GM19397 (cell line): ENCODE data around the gene ADAMTS2.

Experiments
- ATAC-seq: cut with Tn5 transposase; IDR thresholded peaks from one replicate; pipeline ENCODE4 v1.9.1; 2021; ENCODE audit warnings: mild to moderate bottlenecking, moderate library complexity; ENCODE audit not compliant: unreplicated experiment

The ADAMTS2 gene

DNA sequence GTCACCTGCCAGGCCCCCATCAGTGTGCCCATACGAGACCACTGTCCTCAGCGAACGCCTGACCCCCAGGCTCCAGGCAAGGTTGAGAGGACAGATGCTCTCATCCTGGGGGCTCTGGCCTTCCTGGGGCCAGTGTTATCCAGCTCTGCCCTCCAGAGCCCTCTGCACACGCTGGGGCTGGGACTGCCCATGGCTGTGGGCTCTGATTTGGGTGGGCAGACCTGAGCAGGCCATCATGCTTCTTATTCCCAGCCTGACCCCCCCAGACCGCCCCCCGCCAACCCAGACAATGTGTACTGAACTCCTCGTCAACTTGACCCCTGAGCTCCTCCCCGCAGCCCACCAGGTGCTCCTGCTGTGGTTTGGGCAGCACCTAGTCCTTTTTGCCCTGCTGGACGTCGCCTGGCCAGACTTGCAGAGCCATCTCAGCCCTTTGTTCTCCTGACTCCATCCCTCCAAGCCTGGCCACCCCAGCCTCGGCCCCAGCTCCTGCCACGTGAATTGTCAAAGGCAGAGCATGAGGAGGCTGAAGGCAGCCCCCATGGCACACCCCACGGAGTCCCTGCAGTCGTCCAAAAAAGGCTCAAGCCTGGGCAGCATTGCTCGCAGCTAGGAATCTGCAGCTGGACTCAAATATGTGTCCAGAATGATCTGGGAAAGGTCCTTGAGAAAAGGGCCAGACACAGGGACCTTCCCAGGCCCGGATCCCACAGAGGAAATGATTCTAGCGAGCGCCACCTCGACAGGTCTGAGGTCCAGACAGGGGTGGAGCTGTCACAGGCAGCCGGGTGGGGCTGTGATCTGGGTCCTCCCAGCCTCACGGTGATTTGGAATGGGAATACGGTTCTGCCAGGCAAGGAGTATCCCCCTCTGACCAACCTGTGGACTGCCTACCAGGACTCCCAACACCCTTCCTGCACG lies 87.0 kb downstream of the ADAMTS2 start:
- ATAC-seq, result no peak

DNA sequence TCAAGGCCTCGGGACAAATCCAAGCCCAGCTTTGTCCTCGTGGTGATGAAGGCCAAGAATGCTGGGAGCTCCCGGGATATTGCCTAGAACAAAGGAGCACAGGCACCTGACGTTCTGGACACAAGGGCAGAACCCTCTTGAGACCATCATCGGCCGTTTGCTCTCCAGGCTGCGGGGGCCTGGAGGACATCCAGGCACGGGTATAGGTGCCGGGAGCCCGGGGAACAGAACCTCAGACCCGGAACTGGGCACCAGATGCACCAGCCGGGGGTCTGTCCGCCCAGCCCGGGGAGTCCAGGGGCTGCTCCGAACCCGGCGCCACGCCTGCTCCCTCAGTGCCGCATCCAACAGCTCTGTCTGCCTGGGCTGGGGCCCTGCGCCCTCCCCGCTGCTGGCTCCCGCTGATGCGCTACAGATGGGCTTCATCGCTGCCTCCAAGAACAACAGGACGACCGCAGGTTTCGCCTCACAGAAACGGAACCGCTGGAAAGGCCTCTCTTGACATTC lies 88.0 kb downstream of the ADAMTS2 start:
- no peak for ATAC-seq

DNA sequence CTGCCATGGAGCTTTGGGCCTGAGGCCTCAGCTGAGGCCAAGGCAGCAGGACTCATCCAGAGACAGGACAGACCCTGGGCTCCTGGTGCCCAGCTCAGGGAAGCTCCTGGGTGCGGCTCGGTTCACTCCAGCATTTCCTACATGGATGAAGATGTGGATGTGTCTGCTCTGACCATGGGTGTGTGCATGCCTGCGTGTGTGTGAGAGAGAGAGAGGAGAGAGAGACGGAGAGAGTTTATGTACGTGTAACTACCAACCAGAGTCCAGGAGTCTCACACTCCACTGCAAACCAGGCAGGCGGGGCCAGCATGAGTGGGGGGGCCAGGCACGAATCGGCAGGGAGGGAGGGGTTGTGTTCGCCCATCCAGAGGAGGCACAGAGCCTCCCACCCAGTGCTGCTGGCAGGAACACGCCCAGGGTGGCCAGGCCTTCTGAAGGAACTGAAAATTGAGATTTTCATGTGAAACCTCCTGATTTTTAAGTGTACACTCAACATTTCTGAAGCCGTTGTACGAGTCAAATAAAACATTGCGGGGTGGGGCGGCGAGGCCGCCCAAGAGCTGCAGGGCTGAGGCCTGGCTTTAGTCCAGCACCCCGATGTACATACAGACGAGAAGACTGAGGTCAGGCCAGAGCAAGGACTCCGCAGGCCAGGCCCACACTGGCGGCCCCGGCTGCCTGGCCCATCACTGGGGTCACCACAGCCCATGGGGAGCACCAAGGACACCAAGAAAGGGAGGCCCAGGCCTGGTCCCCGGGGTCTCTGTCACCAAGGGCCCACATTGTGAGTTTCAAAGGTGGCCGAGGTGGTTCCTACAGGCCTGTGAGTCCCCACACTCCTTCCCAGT lies 88.7 kb downstream of the ADAMTS2 start:
- no peak for ATAC-seq

DNA sequence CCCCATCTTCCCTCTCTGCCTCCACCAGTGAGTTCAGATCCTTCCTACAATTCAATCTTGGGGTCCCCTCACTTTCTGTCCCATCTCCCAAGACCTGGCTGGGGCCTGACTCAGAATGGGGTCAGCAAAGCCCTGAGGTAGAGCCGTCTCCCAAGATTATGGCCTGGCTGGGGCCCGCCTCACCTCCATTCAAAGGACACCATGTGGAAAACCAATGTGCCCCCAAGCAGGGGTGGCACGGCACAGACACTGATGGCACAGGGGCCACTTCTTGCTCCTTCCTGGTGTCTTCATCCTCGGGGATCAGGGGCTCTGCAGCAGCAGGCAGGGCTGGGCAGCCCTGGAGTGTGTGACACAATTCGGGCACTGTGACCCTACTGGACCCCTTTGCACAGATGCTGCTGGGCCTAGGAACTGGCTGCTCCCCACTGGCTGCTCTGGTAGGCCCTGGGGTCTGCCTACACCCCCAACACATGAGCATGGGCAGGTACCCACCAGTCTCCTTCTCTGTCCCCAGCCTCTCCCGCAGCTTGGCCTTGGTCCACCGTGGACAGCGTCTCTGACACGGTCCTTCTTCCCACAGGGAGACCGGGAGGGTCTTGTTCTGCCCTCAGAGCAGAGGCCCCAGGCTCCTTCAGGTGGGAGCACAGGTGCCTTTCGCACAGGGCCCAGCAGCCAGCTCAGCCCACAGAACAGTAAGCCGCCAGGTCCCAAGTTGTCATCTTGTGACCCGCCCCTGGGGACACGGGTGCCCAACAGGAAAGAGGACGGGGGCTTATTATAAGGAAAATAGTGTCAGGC lies 89.5 kb downstream of the ADAMTS2 start:
- ATAC-seq, result no peak

DNA sequence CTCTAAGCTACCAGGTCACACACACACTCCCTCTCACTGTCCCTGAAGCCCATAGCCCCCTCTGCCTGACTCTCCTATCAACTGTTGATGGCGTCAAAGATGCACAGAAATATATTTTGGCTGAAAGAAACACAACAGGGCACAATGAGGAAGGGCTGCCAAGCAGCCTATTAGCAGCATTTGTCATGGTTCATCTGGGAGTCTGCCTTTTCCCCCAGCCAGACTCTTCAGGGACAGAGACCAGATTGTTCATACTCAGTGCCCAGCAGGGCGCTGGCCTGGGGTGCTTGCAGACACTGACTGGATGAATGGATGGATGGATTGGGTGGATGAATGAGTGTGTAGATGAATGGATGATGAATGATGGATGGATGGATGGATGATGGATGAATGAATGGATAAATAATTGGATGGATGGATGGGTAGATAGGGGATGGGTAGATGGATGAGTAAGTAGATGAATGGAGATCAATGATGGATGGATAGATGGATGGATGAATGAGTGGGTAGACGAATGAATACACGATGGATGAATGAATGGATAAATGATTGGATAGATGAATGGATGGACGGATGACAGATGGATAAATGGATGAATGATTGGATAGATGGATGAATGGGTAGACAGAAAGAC lies 90.5 kb downstream of the ADAMTS2 start:
- no peak for ATAC-seq

DNA sequence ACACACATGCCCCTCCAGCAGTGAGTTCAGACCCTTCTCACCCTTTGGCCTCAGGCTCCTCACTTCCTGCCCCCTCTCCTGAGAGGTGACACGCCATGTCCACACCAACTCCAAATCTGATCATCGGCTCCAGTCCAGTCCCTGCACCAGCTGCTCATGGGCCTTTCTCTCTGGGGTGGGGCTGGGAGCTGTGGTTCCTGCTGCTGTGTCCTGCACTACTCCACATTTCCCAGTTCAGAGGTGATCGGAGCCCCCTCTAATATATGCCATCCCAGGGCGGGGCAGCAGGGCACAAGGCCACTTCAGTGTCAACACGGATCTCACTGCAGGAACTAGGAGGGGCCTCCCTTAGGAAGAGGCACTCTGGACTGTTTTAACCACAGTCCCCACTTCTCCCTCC lies 91.5 kb downstream of the ADAMTS2 start:
- no peak for ATAC-seq

DNA sequence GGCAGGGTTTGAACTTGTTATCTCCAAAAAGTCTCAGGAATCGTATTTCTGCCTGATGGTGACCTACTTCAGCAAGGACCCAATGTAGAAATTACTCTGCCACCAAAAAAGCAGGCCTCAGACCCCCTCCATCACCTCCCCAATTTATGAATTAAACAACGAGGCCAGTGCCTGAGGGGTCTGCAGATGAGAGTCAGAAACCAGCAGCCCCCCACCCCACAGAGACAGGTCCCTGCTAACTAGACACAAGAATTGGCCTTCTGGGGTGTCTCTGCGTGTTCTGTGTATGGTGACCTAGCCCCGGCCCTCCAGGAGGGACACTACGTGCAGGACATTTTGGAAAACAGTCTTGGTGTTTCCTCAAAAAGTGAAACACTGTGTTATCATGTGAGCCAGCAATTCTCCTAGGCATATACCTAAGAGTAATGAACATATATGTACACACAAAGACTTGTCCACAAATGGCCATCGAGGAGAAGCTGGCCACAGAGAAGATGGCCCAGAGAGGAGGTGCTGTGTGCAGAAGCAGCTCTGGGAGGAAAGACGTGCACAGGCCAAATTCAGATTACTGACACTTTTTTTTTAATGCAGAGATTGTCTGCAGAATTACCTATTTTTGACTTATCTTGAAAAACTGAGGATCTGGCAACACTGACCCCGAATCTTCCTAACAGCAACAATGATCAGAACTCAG lies 93.8 kb downstream of the ADAMTS2 start:
- ATAC-seq, result no peak

DNA sequence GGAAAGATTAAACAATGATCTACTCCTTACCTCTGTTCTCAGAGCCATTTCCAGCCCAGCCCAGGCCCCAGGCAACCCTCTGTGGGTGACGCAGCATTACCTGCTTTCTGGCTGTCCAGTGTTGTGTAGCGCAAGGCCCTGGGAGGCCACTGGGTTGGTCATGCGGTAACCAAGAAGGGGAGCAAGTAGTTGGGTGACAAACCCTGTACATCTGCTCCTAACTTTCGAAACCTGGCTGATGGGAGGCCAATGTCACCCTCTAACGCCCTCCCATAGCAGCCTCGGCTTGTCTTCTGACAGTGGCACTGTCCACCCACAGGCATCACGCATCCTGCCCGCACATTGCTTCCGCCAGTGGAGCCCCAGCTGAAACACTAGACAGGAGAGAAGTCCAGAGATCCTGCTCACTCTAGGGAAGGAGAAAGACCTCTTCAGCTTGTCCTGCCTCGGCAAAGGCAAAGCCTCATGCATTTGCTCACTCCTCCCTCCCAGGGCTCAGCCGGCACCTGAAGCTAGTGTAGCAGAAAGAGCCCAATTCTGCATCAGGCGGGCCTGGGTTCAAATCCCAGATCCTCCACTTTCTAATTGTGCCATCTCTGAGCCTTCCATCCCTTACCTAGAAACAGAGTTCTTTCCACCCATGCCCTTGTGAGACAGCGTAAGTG lies 94.6 kb downstream of the ADAMTS2 start:
- ATAC-seq, result no peak

DNA sequence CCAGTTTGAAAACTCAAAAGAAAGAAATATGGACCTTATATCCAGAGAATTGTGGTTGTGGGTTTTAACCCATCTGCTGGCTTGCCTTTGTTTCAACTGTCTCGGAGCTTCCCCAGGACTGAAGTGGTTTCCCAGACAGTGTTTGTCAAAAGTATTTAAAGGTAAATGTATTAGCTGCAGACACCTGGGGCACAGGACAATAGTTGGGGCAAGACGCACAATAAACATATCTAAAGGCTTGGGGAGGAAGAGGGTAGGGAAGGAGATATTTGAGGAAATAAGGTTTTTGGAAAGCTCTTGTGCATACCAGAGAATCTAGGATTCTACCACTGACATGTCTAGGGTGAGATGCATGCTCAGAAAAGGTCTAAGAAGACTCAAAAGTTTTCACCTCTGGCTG lies 99.0 kb downstream of the ADAMTS2 start:
- no peak for ATAC-seq

DNA sequence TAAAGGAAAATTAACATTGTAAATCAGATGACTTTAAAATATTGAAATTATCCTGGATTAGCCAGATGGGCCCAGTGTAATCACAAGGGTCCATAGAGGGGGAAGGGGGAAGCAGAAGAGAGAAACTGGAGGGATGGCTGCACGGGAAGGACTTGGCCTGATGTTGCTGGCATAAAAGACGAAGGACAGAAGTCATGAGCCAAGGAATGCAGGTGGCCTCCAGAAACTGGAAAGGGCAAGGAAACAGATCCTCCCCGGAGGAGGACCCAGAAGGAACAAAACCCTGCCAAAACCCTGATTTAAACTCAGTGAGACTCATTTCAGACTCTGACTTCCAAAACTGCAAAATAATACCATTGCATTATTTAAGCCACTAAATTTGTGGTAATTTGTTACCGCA lies 100.2 kb downstream of the ADAMTS2 start:
- ATAC-seq, result no peak

DNA sequence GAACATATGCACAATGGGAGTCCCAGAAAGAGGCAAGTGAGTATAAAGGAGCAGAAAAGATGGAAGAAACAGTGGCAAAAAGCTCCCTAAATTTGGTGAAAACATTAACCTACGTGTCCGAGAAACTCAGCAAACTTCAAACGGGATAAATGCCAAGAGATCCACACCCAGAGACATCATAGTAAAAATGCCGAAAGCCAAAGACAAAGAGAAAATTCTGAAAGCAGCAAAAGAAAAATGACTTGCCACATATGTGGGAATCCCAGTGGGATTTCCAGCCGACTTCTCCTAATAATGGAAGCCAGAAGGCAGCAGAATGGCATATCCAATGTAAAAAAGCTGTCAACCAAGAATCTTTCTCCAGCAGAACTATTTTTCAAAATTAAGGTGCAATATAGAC lies 101.2 kb downstream of the ADAMTS2 start:
- ATAC-seq, result no peak

DNA sequence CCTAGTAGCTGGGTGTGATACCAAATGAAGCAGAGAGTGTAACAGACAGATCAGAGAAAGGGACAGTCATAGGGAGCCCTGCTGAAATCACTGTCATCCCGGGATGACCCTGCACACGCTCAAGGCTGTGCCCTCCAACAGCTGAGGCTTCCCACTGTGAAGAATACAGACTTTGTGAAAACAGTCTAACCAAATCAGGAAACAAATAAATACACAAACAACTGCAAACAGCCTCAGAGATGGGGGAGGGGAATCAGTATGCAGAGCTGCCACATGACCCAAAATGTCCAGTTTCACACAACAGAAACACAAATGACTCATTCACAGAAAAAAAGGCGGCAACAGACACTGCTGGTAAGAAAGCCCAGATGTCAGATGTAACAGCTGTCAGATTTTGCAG lies 101.9 kb downstream of the ADAMTS2 start:
- no peak for ATAC-seq

DNA sequence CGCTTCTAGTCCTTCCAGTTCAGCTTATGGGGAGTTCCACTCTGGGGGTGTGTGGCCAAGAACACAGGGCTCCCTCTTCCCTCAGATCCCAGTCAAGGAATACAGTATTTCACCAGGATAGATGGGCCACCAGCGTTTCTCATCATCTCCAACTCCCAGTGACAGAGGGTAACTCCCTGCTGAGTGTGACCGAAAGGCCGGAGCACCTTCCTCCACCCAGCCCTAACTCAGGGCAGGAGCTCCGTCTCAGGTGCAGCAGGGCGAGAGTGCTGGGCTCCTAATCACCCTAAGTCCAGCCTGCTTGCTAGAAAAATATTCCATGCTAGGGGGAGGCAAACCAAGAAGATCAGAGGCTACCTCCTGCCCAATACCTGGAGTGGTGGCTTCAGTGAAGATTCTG lies 102.6 kb downstream of the ADAMTS2 start:
- ATAC-seq, result no peak

DNA sequence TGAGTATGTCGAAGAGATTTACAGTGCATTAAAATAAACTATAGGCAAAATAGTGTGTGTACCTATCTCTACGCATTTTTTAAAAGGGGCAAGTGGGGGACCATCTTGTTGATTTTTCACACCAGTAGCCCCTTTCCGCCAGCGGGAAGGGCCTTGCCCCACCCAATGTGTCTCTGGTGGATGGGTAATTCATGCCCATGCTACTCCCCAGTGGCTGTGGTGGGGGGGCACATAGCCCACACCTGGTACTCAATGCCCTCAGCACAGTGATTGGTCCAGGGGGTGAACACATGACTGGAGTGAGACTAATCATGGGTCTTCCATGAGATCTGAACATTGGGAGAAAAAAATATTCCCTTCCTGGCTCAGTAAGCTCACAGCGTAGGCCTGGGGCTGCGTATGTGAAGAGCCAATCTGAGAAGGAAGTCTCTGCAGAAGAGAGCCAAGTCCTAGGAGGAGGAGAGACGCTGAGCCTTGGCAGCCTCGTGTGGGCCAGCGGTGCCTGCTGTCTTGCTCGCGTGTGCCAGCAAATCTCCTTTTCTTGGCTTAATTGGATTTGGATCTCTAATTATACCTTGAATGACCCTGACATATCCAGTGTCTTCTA lies 103.4 kb downstream of the ADAMTS2 start:
- ATAC-seq, result no peak

DNA sequence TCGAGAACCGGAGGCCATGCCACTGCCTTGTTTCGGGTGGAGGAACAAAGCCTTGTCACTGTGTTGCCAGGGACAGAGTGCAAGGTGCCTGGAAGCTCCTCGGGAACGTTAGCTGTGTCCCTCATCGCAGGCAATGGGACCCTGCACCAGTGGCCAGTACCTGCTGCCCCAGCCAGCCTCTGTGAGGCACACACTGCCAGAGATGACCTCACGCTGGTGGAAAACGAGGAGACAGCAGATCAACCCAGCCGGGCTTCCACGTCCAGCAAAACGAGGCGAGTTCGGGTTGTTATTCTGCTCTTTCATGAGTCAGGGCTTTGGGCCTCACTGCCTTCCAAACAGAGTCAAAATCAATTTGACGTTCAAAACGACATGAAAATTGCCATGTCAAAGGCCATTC lies 104.1 kb downstream of the ADAMTS2 start:
- no peak for ATAC-seq

DNA sequence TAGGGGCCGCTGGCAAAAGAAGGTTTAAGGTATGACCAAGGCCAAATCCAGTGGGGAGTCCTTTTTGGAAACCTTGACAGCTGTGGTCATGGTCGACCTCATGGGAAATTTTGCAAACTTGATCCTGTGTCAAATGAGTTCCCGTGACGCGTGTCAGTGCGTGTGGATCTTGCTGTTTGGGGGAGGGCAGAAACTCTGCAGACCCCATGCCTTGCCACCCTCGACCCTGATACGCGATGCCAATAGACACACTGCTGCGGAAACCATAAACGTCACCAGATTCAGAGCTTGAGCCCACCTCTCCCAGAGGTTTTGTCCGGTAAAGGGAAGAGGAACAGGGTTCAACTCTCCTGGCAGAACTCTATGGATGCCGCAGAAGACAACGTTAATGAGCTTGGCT lies 104.7 kb downstream of the ADAMTS2 start:
- ATAC-seq, result no peak

DNA sequence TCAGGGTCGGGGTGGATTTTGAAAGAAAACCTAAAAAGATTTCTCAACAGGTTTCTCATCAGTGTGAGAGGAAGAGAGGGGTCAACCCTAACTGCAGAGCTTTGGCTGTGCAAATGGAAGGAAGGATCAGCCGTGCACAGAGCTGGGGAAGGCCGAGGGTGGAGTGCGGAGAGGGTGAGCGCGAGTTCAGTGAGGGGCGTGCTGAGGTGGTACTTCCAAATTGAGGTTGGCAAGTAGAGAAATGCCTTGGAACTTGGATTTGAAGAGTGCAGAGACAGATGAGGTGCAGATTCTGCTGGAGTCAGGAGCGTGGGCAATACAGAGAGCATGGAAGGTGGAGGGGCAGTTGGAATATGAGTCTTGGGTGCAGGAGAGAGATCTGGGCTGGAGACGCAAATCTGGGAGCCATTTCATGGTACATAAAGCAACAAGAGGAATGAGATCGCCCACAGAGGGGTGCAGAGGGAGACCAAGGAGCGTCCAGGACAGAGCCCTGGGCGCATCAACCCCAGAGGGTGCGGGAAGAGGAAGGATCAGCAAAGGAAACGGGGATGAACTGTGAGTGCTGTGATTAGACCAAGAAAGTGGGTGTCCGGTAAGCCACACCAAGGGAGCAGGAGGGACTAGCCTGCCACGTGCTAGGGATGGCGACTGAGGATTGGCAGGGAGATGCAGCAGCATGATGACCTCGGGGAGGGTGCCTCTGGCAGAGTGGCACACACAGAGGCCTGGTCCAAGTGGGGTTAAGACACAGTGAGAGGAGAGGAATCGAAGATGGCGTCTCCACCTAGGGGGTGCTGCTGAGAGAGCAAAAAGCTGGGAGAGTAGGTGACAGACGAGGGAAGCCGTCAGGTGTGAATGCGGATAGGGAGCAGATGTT lies 105.8 kb downstream of the ADAMTS2 start:
- ATAC-seq, result no peak

DNA sequence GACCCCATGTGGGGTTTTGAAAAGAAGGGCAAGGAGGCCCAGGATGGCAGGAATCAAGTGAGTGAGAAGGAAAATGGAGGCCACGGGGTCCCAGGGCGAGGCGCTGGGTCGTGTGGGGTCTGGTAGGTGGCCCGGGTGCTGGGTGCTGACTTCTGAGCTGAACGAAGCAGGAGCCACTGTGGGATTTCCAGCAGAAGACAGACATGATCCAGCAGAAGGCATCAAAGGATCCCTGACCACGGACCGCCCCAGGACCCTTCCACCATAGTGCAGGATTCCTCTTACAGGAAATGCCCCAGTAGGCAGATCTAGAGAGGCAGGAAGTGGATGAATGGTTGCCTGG lies 106.7 kb downstream of the ADAMTS2 start:
- ATAC-seq, result no peak
